ENCODE data around the gene PPP1R37. TPM values are rescaled to one million over a fixed set of nuclear protein-coding genes. Genes with fewer than 3 reads are reported as not detected.

PPP1R37 gene
- total and polyA plus RNA-seq, 2 of the 8 experiments (the other 6 are each of a cell fraction or from before 2014, with no cell fraction given) = 14.6 to 25.7 TPM

GRCh38 chr19:45179892-45180370 lies 87.0 kb downstream of the PPP1R37 start (continued):
- no peak for TF ChIP-seq CHD7 (IDR thresholded peaks at IDR 0.05; ENCODE audit: insufficient replicate concordance, low read length)
- no peak for TF ChIP-seq MAFK (IDR thresholded peaks at IDR 0.05; ENCODE audit: low read depth, low read length)
- no peak for TF ChIP-seq POLR2AphosphoS5 (IDR thresholded peaks at IDR 0.05; ENCODE audit: low read depth, low read length)
- TF ChIP-seq MAX (IDR thresholded peaks at IDR 0.05) = no peak
- no peak for TF ChIP-seq CREB1 (IDR thresholded peaks at IDR 0.05)
- no peak for TF ChIP-seq CBX8 (IDR thresholded peaks at IDR 0.05; ENCODE audit: borderline replicate concordance, low read depth, low read length)
- TF ChIP-seq NANOG (IDR thresholded peaks at IDR 0.05; ENCODE audit: insufficient read depth, low read depth, low read length, poor library complexity, severe bottlenecking) = no peak
- TF ChIP-seq GTF2F1 (IDR thresholded peaks at IDR 0.05; ENCODE audit: borderline replicate concordance, low read depth, low read length) = no peak
- TF ChIP-seq RNF2 (IDR thresholded peaks at IDR 0.05; ENCODE audit: borderline replicate concordance, low read depth, low read length, missing control alignments, poor library complexity, severe bottlenecking) = no peak
- TF ChIP-seq KDM1A (IDR thresholded peaks at IDR 0.05; ENCODE audit: borderline replicate concordance, low read length) = no peak
- TF ChIP-seq ZNF274 (IDR thresholded peaks at IDR 0.05; ENCODE audit: borderline replicate concordance, extremely low read depth, low read length) = no peak
